SW480 (cell line): ENCODE results near the gene ARHGEF11.

Source experiments
- DNase-seq: peaks from one replicate; pipeline ENCODE4 v3.0.0-alpha.2; 2016; ENCODE audit warnings: low spot score

Gene ARHGEF11

DNA sequence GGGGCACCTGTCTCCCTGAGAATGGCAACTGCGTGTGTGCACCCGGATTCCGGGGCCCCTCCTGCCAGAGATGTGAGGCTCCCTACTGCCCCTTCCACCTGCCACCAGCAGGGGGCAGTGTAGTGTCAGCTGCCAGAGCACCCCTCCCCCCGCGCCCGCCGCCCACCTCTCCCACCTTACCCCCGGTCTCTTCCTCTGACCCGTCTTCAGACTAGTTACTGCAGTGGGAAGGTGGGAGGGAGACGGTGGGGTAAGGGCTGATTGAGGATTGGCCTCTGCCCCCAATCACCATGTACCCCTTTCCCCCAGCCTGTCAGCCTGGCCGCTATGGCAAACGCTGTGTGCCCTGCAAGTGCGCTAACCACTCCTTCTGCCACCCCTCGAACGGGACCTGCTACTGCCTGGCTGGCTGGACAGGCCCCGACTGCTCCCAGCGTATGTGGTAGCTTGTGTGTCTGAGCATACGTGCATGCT is 135.2 kb downstream of the ARHGEF11 start:
- DNase-seq: no peak

DNA sequence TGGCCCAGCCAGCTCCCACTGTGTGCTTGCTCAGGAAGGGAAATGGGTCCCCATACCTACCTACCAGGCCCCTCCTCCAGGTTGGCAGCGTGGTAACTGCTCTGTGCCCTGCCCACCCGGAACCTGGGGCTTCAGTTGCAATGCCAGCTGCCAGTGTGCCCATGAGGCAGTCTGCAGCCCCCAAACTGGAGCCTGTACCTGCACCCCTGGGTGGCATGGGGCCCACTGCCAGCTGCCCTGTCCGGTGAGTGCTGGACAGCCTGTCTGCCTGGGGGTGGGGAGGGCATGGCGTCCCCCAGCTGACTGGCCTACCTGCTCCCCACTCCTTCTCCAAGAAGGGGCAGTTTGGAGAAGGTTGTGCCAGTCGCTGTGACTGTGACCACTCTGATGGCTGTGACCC is 135.9 kb downstream of the ARHGEF11 start:
- DNase-seq: no peak

DNA sequence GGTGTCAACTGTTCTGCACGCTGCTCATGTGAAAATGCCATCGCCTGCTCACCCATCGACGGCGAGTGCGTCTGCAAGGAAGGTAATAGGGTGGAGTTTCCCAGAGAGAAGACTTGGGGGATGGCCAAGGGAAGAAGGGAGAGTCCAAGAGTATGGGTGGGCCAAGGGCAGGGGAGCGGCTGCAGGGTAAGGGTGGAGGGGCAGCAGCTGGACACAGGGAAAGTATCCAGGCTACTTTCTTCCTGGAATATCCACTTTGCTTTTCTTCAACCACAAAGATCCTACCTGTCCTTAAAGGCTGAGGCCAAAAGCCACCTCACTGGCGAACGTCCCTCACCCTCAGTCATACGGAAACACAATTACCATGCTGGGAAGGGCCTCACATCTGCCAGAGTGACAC is 136.6 kb downstream of the ARHGEF11 start:
- DNase-seq: no peak

DNA sequence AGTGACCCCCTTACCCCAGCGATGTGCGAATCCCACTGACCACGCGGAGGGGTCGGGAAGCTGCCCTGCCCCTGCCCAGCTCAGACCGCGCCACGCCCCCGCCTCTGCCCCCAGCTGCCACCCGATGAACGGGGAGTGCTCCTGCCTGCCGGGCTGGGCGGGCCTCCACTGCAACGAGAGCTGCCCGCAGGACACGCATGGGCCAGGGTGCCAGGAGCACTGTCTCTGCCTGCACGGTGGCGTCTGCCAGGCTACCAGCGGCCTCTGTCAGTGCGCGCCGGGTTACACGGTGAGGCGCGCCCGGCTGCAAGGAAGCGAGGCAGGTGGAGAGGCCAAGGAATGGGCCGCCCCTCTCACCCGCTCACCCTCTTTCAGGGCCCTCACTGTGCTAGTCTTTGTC is 137.0 kb downstream of the ARHGEF11 start:
- DNase-seq: no peak

DNA sequence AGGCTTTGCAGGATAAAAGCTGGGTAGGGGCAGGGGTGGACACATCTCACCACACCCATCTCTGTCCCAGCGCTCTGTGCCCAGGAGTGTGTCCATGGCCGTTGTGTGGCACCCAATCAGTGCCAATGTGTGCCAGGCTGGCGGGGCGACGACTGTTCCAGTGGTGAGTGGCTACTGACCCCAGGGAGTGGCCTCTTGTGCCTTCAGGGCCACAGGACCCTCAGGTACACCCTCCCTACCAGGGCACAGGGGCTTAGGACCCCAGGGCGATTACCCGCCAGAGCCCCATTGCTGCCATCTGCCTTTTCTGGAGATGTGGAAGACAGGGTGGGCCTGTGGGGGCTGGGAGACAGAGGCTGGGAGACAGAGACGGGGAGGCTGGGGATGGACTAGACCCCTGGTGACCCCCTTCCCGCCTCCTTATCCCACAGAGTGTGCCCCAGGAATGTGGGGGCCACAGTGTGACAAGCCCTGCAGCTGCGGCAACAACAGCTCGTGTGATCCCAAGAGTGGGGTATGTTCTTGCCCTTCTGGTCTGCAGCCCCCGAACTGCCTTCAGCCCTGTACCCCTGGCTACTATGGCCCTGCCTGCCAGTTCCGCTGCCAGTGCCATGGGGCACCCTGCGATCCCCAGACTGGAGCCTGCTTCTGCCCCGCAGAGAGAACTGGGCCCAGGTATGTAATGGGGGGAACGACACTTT is 139.2 kb downstream of the ARHGEF11 start:
- no peak for DNase-seq

DNA sequence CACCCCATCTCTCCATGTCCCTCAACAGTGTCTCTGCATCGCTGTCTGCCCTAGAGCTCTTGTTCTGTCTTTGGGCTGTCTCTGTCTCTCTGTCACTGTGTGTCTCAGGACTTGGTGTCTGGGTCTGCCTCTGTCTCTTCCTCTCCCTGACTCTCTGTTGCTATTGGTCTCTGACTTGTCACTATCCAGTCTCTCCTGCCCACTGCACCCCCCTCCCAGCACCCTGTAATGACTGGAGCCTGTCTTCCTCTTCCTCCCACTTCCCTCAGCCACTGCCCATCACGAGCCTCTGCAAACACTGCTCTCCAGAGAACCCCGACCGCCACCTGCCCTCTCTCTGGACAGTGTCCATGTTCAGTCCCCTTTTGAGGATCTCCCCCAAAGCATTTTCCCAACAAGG is 139.9 kb downstream of the ARHGEF11 start:
- DNase-seq: no peak

DNA sequence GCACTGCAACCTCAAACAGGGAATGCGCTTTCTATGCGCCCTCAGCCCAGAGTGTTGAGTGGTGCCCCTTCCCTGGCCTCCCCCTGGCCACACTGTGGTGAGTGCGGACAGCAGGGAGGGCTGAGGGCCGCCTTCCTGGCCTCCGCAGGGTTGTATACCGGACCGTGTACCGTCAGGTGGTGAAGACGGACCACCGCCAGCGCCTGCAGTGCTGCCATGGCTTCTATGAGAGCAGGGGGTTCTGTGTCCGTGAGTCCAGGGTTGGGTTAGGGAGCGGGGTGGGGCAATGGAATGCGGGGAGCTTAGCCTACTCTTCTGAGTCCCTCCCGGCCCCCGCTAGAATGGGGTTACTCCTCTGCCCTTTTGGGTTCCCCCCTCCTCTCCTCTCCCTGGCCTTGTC is 140.4 kb downstream of the ARHGEF11 start:
- no peak for DNase-seq

DNA sequence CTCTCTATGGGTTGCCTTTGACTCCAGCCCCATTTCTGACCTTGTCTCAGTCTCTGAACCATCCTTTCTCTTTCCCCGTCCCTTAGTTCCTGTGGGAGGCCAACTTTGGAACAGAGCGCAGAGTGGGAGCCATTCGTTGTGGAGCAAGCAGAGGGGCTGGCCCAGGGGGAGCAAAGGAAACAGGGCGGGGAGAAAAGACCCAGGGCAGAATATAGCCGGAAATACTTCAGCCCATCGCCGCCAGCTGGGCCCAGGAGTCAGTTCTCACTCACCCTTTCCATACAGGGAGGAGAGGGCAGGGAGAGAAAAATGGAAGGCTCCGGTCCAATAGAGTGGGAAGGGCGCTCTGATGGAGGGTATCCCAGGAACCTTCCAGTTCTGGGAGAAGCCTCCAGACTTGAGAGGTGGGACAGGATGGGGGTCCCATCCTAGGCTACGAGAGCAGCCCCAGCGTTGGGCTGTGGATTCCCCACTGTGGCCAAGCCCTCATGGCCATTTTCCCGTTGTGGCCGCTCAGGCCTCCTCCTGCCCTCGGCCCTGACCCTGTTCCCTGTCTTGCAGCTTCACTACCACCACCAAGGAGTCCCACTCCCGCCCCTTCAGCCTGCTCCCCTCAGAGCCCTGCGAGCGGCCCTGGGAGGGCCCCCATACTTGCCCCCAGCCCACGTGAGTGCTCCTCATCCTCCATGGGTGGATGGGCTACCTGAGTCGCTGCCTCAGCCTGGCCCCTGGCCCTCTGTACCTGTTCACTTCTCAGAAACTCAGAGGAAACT is 141.2 kb downstream of the ARHGEF11 start:
- no peak for DNase-seq

DNA sequence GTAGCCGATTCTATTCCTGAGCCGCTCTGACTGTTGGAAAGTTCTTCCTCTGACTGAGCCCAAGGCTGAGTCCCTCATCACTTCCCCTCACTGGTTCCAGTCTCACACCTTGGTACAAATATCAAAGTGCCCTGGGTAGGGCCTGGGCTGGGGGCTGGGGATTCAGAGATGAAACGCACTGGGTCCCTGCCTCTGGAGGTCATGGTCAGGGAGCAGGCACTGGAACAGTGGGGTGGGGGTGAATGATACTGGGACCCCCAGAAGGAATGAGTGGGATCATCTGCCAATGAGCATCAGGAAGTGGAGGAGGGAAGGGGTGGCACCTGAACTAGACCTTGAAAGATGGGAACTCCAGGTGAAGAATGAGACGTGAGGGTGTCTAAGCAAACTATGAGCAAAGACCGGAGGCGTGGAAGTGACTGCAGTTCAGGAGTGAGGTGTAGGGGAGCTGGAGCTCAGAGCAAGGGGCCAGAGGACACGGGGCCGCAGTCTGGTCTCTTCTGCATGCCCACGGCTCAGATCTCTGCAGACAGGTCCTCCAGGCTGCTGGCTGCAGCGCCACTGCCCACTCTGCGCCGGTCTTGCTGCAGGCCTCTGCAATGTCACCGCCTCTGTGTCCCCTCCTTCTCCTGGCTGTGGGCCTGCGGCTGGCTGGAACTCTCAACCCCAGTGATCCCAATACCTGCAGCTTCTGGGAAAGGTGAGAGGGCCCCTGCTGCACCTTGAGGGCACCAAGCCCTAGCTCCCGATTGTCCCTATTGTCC is 142.0 kb downstream of the ARHGEF11 start:
- DNase-seq: no peak

DNA sequence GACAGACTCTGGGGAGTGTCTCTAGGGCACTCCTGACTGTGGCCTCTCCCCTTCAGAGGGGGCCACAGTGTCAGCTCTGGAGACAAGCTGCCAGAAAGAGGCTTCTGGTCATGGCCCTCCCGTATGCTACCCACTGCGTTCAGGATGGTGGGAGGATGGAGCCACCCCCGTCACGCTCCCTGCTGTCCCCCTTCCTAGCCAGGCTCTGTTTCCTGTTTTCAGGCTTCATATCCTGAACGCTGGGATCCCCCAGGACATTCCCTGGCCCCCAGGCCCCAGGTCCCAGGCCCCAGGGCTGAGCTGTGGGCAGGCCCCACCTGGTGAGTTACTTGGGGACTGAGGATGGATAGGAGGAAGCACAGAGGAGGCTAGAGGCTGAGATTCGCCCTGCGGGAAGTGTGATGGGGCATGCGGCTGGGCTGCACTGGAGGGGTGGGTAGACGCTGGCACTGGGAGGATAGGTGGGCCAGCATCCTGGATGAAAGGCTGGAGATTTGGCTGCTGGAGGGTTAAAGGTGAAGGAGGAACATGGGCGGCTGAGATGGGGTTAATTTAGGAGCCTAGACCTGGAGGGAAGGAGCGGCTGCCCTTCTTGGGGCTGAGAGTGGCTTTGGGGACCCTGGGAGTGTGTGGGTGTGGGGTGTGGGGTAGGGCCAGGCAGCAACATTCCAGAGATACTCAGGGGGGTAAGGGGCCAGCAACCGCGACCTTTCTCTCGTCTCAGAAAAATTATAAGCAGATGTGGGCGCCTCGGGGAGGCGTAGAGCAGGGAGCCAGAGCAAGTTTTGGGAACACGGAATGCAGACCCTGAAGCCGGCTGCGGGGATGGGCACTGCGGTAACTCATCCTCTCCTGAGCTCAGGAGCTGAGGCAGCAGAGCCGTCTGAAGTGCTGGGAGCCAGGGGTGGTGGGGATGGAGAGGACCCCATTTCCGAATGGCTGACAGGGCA is 143.3 kb downstream of the ARHGEF11 start:
- DNase-seq: no peak

DNA sequence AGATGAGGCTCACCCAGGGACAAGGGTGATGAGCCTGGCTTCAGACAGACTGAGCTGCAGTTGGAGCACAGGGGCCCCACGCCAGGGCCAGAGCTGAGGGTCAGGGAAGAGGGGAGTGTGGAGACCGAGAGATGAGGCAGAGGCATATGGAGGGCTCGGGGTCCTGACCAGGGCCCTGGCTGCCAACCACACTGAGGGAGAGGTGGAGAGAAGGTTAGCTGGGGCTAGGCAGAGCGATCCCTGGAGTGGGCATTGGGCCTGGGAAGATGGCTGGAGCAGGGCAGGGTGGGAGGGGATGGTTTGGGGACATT is 144.0 kb downstream of the ARHGEF11 start:
- DNase-seq: no peak

DNA sequence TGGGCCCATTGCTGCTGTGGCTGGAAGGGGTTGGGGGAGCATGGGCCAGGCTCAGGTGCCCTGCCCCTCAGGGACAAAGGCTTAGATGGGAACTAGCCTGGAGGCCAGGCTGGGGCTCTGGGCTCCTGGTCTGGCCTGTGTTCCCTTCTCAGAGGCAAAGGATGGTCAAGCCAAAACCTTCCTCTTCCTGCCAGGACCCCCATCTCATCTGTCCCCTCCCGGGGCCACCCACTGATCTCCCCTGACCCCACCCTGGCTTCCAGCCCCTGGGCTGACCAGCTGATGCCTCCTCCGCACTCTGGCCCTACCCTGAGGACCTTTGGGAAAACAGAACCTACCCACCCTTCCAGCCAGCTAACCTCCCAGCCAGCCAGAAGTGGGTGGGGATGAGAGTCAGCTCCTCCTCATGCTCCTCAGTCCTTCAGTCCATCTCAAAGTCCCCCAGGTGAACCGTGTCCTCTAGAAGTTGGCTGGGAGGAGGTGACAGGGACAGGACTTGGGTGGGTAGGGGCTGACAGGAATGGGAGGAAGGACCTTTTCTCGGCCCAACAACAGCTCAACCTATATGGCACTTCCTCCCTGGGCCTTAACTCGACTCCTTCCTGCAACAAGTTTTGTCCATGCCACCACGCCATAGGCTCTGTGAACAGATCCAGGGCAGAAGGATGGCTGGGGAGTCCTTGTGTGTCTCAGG is 144.5 kb downstream of the ARHGEF11 start:
- DNase-seq: no peak

DNA sequence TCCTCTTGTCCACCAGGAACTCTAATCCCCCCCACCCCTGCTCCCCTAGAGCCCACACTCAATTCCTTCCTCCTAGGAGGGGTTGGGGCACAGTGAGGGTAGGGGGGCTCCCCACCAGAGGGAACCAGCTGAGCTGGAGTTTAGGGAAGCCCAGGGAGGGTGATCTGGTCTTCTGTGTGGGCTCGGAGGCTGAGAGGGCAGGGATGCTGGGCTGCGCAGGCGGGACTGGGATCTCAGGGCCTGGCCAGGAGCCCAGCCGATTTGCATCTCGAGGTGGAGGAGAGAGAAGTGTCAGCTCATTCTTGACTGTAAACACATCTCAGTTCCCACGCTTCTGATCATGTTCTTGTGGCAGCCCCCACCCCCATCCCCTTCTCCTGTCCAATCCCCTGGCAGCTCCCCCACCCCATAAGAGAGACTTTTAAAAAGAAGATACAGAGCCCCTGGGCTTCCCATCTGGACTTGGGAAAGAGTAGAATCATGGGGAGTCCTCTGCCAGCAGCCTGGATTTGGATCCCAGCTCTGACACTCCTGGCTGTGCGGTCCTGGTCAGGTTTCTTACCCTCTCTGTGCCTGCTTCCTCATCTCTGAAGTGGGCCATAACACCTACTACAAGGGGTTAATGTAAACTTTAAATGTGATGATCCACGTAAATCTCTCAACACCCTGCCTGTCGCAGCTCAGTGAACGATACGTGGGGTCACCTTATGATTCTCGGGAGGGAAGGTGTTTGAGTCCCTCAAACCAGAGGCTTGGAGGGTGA is 145.4 kb downstream of the ARHGEF11 start:
- no peak for DNase-seq

DNA sequence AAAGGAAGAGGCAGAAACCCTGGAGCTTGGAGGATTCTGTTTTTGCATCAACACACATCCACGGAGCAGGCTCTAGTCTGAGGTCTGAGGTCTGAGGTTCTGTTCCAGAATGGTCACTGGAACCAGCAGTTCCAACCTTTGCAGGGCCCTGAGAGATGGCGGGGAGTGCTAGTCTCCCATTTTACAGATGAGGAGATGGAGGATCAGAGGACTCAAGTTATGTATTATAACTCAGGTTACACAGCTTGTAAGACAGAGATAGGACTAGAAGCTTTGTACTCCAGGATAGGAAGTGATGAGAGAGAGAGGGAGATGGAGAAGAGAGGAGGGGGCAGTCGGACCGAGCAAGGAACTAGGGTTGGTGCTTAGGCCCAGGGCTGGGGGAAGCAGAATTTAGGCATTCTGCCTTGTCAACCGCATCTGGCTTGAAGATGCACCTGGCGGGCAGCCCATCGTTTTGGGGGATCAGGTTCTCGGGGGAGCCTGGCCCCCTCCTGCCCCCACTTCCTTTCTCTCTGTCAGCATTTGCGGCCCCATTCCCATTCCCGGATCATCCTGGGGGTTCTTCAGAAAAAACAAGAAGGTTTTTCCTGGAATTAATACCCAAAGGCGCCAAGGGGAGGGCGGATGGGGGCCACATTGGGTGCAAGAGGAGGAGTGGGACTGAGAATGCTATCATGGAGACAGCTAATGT is 146.4 kb downstream of the ARHGEF11 start:
- DNase-seq: no peak

DNA sequence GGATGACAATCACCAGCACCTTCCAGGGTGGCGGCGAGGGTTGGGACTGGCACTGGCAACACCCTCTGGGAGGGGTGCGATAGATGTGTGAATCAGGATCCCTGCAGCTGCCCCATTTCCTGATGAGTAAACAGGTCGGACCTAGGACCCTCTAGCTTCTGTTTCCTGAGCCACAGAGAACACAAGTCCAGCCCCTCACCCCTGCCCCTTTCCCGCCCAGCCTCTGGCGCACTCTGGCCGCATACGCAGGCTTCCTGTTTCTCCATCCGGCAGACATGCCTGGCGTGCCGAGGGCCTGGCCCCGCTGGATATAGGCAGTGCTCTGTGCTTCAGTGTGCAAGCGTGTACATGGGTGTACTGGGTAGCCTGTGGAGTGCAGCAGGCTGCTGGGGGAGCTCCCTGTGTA is 147.4 kb downstream of the ARHGEF11 start:
- no peak for DNase-seq

DNA sequence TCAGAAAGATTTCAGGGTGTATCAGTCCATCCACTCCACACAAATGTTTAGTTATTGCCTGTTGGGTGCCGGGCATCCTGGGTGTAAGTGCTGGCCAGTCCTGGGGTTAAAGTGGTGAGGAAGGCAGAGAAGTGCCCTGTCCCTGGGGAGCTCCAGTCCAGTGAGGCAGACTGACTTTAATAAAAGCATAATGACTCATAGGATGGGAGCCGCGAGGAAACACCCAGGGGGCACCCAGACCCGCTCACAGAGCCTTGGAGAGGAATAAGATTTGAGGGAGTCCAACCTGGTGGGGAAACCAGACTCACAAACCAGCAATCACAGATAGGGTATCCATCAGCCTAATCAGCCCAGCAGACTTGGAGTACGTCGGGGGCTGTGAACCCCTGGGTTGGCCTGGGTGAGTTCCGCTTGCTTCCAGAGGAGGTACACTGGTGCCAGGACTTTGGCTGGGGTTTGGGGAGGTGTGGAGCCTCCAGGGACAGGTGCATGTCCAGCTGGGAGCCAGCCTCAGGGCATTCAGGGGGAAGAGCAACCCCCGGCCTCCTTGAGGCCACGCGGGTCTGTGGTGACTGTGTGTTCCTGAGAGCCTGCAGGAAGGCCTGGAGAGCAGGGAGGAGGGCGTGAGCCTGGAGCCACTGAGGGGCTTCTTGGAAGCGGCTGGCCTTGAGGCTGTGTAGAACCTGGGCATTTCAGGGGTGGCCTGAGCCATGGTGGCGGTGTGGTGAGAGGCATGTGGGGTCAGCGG is 148.3 kb downstream of the ARHGEF11 start:
- DNase-seq: peak; percentile 50

DNA sequence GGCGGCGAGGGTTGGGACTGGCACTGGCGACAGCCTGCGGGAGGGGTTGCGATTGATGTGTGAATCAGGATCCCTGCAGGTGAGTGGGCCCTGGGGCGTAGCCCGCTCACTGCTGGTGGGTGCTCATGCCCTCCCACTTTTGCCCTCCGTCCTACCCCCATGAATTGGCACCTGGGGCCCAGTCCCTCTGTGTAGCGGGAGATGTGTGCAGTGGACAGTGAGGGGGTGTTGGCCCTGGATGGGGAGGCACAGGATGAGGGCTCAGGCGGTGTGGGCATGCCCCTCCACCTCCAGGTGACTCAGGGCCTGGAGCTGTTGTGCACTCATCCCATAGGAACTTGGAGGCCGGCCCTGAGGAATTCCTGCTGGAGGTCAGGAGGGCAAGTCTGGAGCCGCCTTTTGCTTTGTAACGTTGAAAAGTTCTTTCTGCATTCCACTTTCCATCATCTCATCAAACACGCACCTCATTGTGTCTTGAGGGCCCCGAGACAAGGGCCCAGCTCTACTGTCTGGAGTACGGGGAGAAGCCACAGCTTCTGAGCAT is 149.0 kb downstream of the ARHGEF11 start:
- DNase-seq: peak; percentile 77

DNA sequence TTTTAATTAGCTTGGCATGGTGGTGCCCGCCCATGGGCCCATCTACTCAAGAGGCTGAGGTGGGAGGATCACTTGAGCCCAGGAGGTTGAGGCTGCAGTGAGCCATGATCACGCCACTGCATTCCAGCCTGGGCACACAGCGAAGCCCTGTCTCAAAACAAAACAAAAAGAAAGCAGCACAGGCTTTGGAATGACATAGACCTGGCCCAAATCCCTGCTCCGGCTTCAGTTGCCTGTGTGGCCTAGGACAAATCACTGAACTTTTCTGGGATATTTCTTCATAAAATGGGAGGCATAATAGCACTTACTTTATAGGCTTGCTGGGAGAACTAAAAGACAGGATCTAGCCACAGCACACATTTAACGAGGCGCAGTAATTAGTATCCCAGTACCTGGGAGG is 149.6 kb downstream of the ARHGEF11 start:
- no peak for DNase-seq

DNA sequence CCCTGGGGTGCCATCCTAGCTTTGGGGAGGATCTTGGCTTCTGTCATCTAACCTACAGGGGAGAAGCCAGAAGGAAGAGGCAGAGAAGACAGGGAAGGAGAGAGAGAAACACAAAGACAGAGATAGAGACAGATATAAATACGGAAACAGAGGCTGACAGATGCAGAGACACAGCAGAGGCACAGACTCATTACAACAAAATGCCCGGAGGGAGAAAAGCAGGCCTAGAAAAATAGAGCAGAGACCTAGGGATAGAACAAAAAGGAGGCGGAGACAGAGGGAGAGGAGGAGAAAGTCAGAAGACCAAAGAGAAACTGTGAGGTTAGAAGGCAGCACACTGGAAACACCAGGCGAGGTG is 150.1 kb downstream of the ARHGEF11 start:
- no peak for DNase-seq
